GM23338 (cell line): Measurements from ENCODE around the gene TSR3.

Source experiments
- CREB1 ChIP-seq: fragments of 250-450 bp; sonication (Bioruptor Pico); IDR thresholded peaks from 2 replicates; pipeline ENCODE4 v1.5.0; 2020; ENCODE audit warnings: low read depth, mild to moderate bottlenecking, moderate library complexity
- EZH2 ChIP-seq: fragments of 200-600 bp; sonication (generic); IDR thresholded peaks from one replicate; pipeline ENCODE4 v1.8.0; 2017; ENCODE audit warnings: antibody characterized with exemption, mild to moderate bottlenecking, low read depth; ENCODE audit not compliant: unreplicated experiment
- TF ChIP-seq, protein P1 (sequence below): IDR thresholded peaks from one replicate; pipeline ENCODE4 v1.6.1; 2018; ENCODE audit warnings: antibody characterized with exemption; ENCODE audit not compliant: unreplicated experiment

- TF ChIP-seq, protein P1, sequence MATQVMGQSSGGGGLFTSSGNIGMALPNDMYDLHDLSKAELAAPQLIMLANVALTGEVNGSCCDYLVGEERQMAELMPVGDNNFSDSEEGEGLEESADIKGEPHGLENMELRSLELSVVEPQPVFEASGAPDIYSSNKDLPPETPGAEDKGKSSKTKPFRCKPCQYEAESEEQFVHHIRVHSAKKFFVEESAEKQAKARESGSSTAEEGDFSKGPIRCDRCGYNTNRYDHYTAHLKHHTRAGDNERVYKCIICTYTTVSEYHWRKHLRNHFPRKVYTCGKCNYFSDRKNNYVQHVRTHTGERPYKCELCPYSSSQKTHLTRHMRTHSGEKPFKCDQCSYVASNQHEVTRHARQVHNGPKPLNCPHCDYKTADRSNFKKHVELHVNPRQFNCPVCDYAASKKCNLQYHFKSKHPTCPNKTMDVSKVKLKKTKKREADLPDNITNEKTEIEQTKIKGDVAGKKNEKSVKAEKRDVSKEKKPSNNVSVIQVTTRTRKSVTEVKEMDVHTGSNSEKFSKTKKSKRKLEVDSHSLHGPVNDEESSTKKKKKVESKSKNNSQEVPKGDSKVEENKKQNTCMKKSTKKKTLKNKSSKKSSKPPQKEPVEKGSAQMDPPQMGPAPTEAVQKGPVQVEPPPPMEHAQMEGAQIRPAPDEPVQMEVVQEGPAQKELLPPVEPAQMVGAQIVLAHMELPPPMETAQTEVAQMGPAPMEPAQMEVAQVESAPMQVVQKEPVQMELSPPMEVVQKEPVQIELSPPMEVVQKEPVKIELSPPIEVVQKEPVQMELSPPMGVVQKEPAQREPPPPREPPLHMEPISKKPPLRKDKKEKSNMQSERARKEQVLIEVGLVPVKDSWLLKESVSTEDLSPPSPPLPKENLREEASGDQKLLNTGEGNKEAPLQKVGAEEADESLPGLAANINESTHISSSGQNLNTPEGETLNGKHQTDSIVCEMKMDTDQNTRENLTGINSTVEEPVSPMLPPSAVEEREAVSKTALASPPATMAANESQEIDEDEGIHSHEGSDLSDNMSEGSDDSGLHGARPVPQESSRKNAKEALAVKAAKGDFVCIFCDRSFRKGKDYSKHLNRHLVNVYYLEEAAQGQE, result no peak
- TF ChIP-seq EZH2 (no peak), CREB1 (CRISPR knock-in tag) (no peak)
These were observed 2.8 kb downstream of the TSR3 start for GRCh38 chr16:1348926-1349325.
